Left lung (tissue), 10 donors: Measurements from ENCODE around the gene NT5C2. TPM values are rescaled to one million over a fixed set of nuclear protein-coding genes. Genes with fewer than 3 reads are reported as not detected.

Experiments
- ATAC-seq: fragments of 200-7000 bp; cut with Tn5 transposase; one replicate; pipeline ENCODE4 v1.9.1; 2020; ENCODE audit warnings: moderate library complexity
- DNase-seq, 4 donors: peaks; one replicate each; pipeline ENCODE4 v3.0.0-alpha.2; 2013 to 2020
- H3K27ac ChIP-seq, 2 donors: fragments of 200-600 bp; sonication (generic) in 1 of 2; one replicate each; pipeline versions ENCODE4 v1.5.0 to v1.8.0; 2020 to 2021
- H3K27me3 ChIP-seq, 2 donors: fragments of 200-600 bp; sonication (generic) in 1 of 2; one replicate each; pipeline versions ENCODE4 v1.5.0 to v1.8.0; 2020 to 2021
- H3K36me3 ChIP-seq, 2 donors: fragments of 200-600 bp; sonication (generic) in 1 of 2; one replicate each; pipeline versions ENCODE4 v1.5.0 to v1.8.0; 2020 to 2021
- H3K4me1 ChIP-seq, 2 donors: fragments of 200-600 bp; one replicate each; pipeline ENCODE4 v1.8.0; 2021
- H3K4me3 ChIP-seq, 2 donors: fragments of 200-600 bp; sonication (generic) in 1 of 2; one replicate each; pipeline versions ENCODE4 v1.5.0 to v1.8.0; 2020 to 2021; ENCODE audit warnings: mild to moderate bottlenecking in 1 of 2
- H3K9me3 ChIP-seq, 2 donors: fragments of 200-600 bp; sonication (generic) in 1 of 2; one replicate each; pipeline versions ENCODE4 v1.5.0 to v1.8.0; 2020 to 2021
- CTCF ChIP-seq, 2 donors: fragments of 200-600 bp; sonication (generic) in 1 of 2; IDR thresholded peaks; one replicate each; pipeline versions ENCODE4 v1.5.0 to v1.8.0; 2021; ENCODE audit warnings: antibody characterized with exemption in 2 of 2
- intact Hi-C, 2 donors: fragments of 100-400 bp; cut with DNase I; formaldehyde crosslinking; loops; one replicate each; pipeline versions ENCODE4 v1.11.2 to v1.14.2; 2022
- polyA plus RNA-seq, 6 donors: library from polyadenylated mRNA; unstranded; fragments of 120-200 nt; gene quantifications; one replicate each; pipeline ENCODE4 v1.2.1, GENCODE V29; 2013; ENCODE audit not compliant: insufficient read length in 6 of 6
- total RNA-seq, 2 donors: library from RNA; stranded (reverse); fragmentation: NEBNext Ultra II Directional; extraction: Animal tissue kit (Norgen Biotek cat#: 25700); gene quantifications; one replicate each; pipeline ENCODE4 v1.2.1, GENCODE V29; 2021
- donor health status: DM: no; HTN: yes; CAD: no.
- donor health status: DM: no; HTN: no; CAD: no.

Gene NT5C2
- total and polyA plus RNA-seq, 8 donors = 95.3 to 173 (median 133) TPM

GRCh38 chr10:103077020-103077419, 116.1 kb downstream of the NT5C2 start:
- no peaks in the 10 kb centered on the region for H3K27me3 ChIP-seq
- H3K36me3 ChIP-seq = peaks cover 0 to 19% of the 10 kb centered on the region in 2 donors
- no peak for DNase-seq
- intact Hi-C loops = no loop called here
- TF ChIP-seq CTCF (IDR thresholded peaks at IDR 0.05) = no peak
- no peaks in the 10 kb centered on the region for H3K9me3 ChIP-seq
- ATAC-seq = no peak
- H3K4me1 ChIP-seq = no peaks in the 10 kb centered on the region
- H3K27ac ChIP-seq = no peak overlapping the region
- no peak overlapping the region for H3K4me3 ChIP-seq

GRCh38 chr10:103072891-103073290, 120.2 kb downstream of the NT5C2 start:
- DNase-seq = no peak
- H3K27ac ChIP-seq = no peak overlapping the region
- H3K9me3 ChIP-seq = no peaks in the 10 kb centered on the region
- peaks cover 0 to 18% of the 10 kb centered on the region in 2 donors for H3K36me3 ChIP-seq
- ATAC-seq = no peak
- TF ChIP-seq CTCF (IDR thresholded peaks at IDR 0.05) = no peak
- H3K4me3 ChIP-seq = no peak overlapping the region
- peaks cover 0 to 10% of the 10 kb centered on the region in 2 donors for H3K4me1 ChIP-seq
- H3K27me3 ChIP-seq = no peaks in the 10 kb centered on the region
- intact Hi-C loops = no loop called here

- intact Hi-C loops = no loop called here
- no peak for TF ChIP-seq CTCF (IDR thresholded peaks at IDR 0.05)
These were observed 120.8 kb downstream of the NT5C2 start for GRCh38 chr10:103072276-103072675.

GRCh38 chr10:103069453-103070331, 123.4 kb downstream of the NT5C2 start:
- Histone ChIP-seq H3K36me3 (no peaks in the 10 kb centered on the region), H3K9me3 (no peaks in the 10 kb centered on the region), H3K4me3 (no peak overlapping the region), H3K4me1 (peaks cover 0 to 10% of the 10 kb centered on the region in 2 donors), H3K27me3 (no peaks in the 10 kb centered on the region), H3K27ac (no peak overlapping the region)
- peak; percentile 52 to 58 for TF ChIP-seq CTCF (IDR thresholded peaks at IDR 0.05)
- DNase-seq (peak; percentile 25 to 76 (median 61)), ATAC-seq (peak; percentile 97)
- intact Hi-C loops = loop anchor here in 1 of 2 donors (5.0 kb wide), 1 partner anchor 152 kb away; the partner anchor contains the start of gene CNNM2

More at GRCh38 chr10:103072276-103072675, 120.8 kb downstream of the NT5C2 start:
- Histone ChIP-seq H3K4me1 (peaks cover 0 to 10% of the 10 kb centered on the region in 2 donors), H3K27me3 (no peaks in the 10 kb centered on the region), H3K27ac (no peak overlapping the region), H3K4me3 (no peak overlapping the region), H3K36me3 (peaks cover 0 to 12% of the 10 kb centered on the region in 2 donors), H3K9me3 (no peaks in the 10 kb centered on the region)
- DNase-seq (no peak), ATAC-seq (no peak)

- Histone ChIP-seq H3K9me3 (no peaks in the 10 kb centered on the region), H3K27me3 (no peaks in the 10 kb centered on the region), H3K27ac (no peak overlapping the region), H3K36me3 (no peaks in the 10 kb centered on the region), H3K4me3 (no peak overlapping the region), H3K4me1 (peaks cover 0 to 10% of the 10 kb centered on the region in 2 donors)
- no peak for TF ChIP-seq CTCF (IDR thresholded peaks at IDR 0.05)
- DNase-seq = no peak
- ATAC-seq = no peak
- intact Hi-C loops = loop anchor here in 1 of 2 donors (5.0 kb wide), 1 partner anchor 151 kb away; the partner anchor contains the start of gene CNNM2
These were observed 125.1 kb downstream of the NT5C2 start for GRCh38 chr10:103067956-103068355.
